Adipocyte (in vitro differentiated cells): ENCODE results near the gene DNAH10.

Experiments used
- DNase-seq: peaks from one replicate; pipeline ENCODE4 v3.0.0-alpha.2; 2015; ENCODE audit warnings: low read depth
- H3K27me3 ChIP-seq: replicated peaks from 2 replicates; pipeline ENCODE4 v1.7.0; 2013; ENCODE audit warnings: mild to moderate bottlenecking, low read length, moderate library complexity; ENCODE audit not compliant: control insufficient read depth, insufficient read depth
- H3K36me3 ChIP-seq: 2 replicates; pipeline ENCODE4 v1.7.0; 2013; ENCODE audit warnings: low read length, mild to moderate bottlenecking, moderate library complexity; ENCODE audit not compliant: control insufficient read depth, insufficient read depth, severe bottlenecking
- H3K4me1 ChIP-seq: 2 replicates; pipeline ENCODE4 v1.7.0; 2013; ENCODE audit warnings: mild to moderate bottlenecking, low read length, moderate library complexity; ENCODE audit not compliant: control insufficient read depth, insufficient read depth
- H3K4me3 ChIP-seq: 2 replicates; pipeline ENCODE4 v1.7.0; 2013; ENCODE audit warnings: mild to moderate bottlenecking, low read length, moderate library complexity
- H3K9ac ChIP-seq: 2 replicates; pipeline ENCODE4 v1.7.0; 2013; ENCODE audit warnings: mild to moderate bottlenecking, low read length, moderate library complexity
- H3K9me3 ChIP-seq: 2 replicates; pipeline ENCODE4 v1.7.0; 2013; ENCODE audit warnings: mild to moderate bottlenecking, low read length, moderate library complexity; ENCODE audit not compliant: control insufficient read depth

The DNAH10 gene

GRCh38 chr12:123828120-123828519, 66.0 kb downstream of the DNAH10 start:
- DNase-seq = no peak
- no peak overlapping the region for H3K4me3 ChIP-seq
- peaks cover 54% of the 10 kb centered on the region for H3K9me3 ChIP-seq
- peaks cover 11% of the 10 kb centered on the region for H3K27me3 ChIP-seq
- no peaks in the 10 kb centered on the region for H3K4me1 ChIP-seq
- H3K36me3 ChIP-seq = no peaks in the 10 kb centered on the region
- no peak overlapping the region for H3K9ac ChIP-seq

GRCh38 chr12:123828854-123829547, 66.9 kb downstream of the DNAH10 start:
- DNase-seq = no peak
- Histone ChIP-seq H3K27me3 (peaks cover 11% of the 10 kb centered on the region), H3K4me1 (no peaks in the 10 kb centered on the region), H3K4me3 (no peak overlapping the region), H3K9ac (no peak overlapping the region), H3K9me3 (peaks cover 63% of the 10 kb centered on the region), H3K36me3 (no peaks in the 10 kb centered on the region)

GRCh38 chr12:123829561-123829960, 67.5 kb downstream of the DNAH10 start:
- Histone ChIP-seq H3K4me1 (no peaks in the 10 kb centered on the region), H3K27me3 (peaks cover 8% of the 10 kb centered on the region), H3K4me3 (no peak overlapping the region), H3K9me3 (peaks cover 68% of the 10 kb centered on the region), H3K36me3 (no peaks in the 10 kb centered on the region), H3K9ac (no peak overlapping the region)
- no peak for DNase-seq

GRCh38 chr12:123830675-123831074, 68.6 kb downstream of the DNAH10 start:
- Histone ChIP-seq H3K9ac (no peak overlapping the region), H3K27me3 (no peaks in the 10 kb centered on the region), H3K36me3 (no peaks in the 10 kb centered on the region), H3K9me3 (peaks cover 77% of the 10 kb centered on the region), H3K4me1 (no peaks in the 10 kb centered on the region), H3K4me3 (no peak overlapping the region)
- DNase-seq = no peak

GRCh38 chr12:123832052-123832451, 70.0 kb downstream of the DNAH10 start:
- no peak for DNase-seq
- Histone ChIP-seq H3K36me3 (no peaks in the 10 kb centered on the region), H3K4me1 (no peaks in the 10 kb centered on the region), H3K4me3 (no peak overlapping the region), H3K27me3 (no peaks in the 10 kb centered on the region), H3K9ac (no peak overlapping the region), H3K9me3 (peaks cover 69% of the 10 kb centered on the region)

- Histone ChIP-seq H3K36me3 (no peaks in the 10 kb centered on the region), H3K9ac (no peak overlapping the region), H3K9me3 (peaks cover 52% of the 10 kb centered on the region), H3K27me3 (no peaks in the 10 kb centered on the region), H3K4me3 (no peak overlapping the region), H3K4me1 (no peaks in the 10 kb centered on the region)
- DNase-seq = no peak
Measured at GRCh38 chr12:123833830-123834229, 71.7 kb downstream of the DNAH10 start.

- H3K27me3 ChIP-seq = peaks cover 2% of the 10 kb centered on the region
- H3K9ac ChIP-seq = no peak overlapping the region
- H3K4me1 ChIP-seq = no peaks in the 10 kb centered on the region
- no peaks in the 10 kb centered on the region for H3K36me3 ChIP-seq
- peaks cover 43% of the 10 kb centered on the region for H3K9me3 ChIP-seq
- H3K4me3 ChIP-seq = no peak overlapping the region
- no peak for DNase-seq
Measured at GRCh38 chr12:123834845-123835244, 72.7 kb downstream of the DNAH10 start.

- DNase-seq = no peak
- Histone ChIP-seq H3K9ac (no peak overlapping the region), H3K4me1 (no peaks in the 10 kb centered on the region), H3K27me3 (peaks cover 8% of the 10 kb centered on the region), H3K36me3 (no peaks in the 10 kb centered on the region), H3K4me3 (no peak overlapping the region), H3K9me3 (peaks cover 36% of the 10 kb centered on the region)
Measured at GRCh38 chr12:123836292-123836691, 74.2 kb downstream of the DNAH10 start.

GRCh38 chr12:123839826-123840225, 77.7 kb downstream of the DNAH10 start:
- Histone ChIP-seq H3K36me3 (no peaks in the 10 kb centered on the region), H3K27me3 (peaks cover 17% of the 10 kb centered on the region), H3K9ac (no peak overlapping the region), H3K4me1 (no peaks in the 10 kb centered on the region), H3K9me3 (peaks cover 10% of the 10 kb centered on the region), H3K4me3 (no peak overlapping the region)
- no peak for DNase-seq

GRCh38 chr12:123840765-123841425, 78.8 kb downstream of the DNAH10 start:
- H3K4me1 ChIP-seq = no peaks in the 10 kb centered on the region
- DNase-seq = no peak
- H3K27me3 ChIP-seq = peaks cover 17% of the 10 kb centered on the region
- H3K4me3 ChIP-seq = no peak overlapping the region
- peaks cover 4% of the 10 kb centered on the region for H3K9me3 ChIP-seq
- H3K36me3 ChIP-seq = no peaks in the 10 kb centered on the region
- H3K9ac ChIP-seq = no peak overlapping the region

GRCh38 chr12:123843912-123844748, 82.0 kb downstream of the DNAH10 start:
- no peak for DNase-seq
- Histone ChIP-seq H3K36me3 (no peaks in the 10 kb centered on the region), H3K9me3 (peaks cover 8% of the 10 kb centered on the region), H3K27me3 (peaks cover 17% of the 10 kb centered on the region), H3K9ac (no peak overlapping the region), H3K4me3 (no peak overlapping the region), H3K4me1 (no peaks in the 10 kb centered on the region)
